ENCODE results near the gene PRKAB2. TPM values are rescaled to one million over a fixed set of nuclear protein-coding genes. Genes with fewer than 3 reads are reported as not detected.
"Not testable (repeated sequence)": the region's sequence is repeated elsewhere in the genome, so short reads cannot be mapped to it uniquely, and the experiment has no call there.

Gene PRKAB2
- total and polyA plus RNA-seq, 2 of the 13 experiments (the other 11 are each of a cell fraction or from before 2014, with no cell fraction given) = 44.0 to 118 TPM

GRCh38 chr1:147114353-147114752 is 57.9 kb downstream of the PRKAB2 start:
- FAIRE-seq; CTCF ChIA-PET (ENCODE audit: low intra/inter-chr PET ratio, low total read pairs); in situ Hi-C loops (cut with HindIII; ENCODE audit: extremely low pct_ligation_motif_present, low pct_unique_long_range_greater_than_20kb): not testable (repeated sequence)

DNA sequence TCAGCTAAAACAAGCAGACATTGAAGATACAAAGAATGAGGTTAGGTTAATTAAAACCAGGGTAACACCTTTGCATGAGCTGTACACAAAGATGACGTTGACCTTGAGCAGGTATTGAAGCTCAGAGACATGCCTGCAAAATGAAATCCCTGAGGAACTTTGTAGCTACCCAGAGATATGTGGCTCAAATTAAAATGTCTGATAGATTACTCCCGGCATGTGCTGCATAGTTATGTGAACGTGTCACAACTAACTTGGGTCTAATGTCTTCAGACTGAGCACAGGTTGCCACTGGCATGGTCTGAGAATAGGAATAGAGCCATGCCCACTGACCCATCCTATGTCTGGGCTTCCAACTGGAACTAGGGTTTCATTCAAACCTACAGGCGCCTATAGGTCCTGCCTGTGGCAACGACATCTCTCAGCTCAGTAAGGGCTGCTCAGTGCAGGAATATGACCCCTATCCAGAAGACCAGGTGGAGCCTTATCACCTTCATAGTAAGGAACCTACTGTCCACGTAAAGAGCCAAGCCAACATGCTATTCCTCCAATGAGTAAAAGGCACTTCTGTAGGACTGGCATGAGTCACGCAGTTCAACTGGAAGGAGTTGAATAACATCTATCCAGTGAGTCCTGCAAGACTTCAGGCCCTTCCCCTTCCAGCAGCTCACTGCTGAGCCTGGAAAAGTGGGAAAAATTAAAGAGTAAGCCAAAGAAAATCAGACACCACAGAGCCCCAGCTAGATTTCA is 60.7 kb downstream of the PRKAB2 start:
- ATAC-seq (no peak), FAIRE-seq (peak; percentile 4), DNase-seq (ENCODE audit: low spot score) (no peak)
- Histone ChIP-seq H3K4me1 (ENCODE audit: insufficient read depth, low read length) (peaks cover 33% of the 10 kb centered on the region), H4K20me1 (ENCODE audit: insufficient read depth, low read length) (no peaks in the 10 kb centered on the region), H3K79me2 (ENCODE audit: insufficient read depth, low read length) (no peaks in the 10 kb centered on the region), H3K4me3 (replicated peaks in 1 of 3; ENCODE audit: insufficient read depth in 1 of 3, low read depth in 2 of 3, low read length in 3 of 3) (no peak overlapping the region), H3K27ac (ENCODE audit: extremely low read length, insufficient read depth, low read length) (no peak overlapping the region), H2AFZ (ENCODE audit: low read length) (no peak overlapping the region), H3K9me3 (ENCODE audit: low read length) (no peaks in the 10 kb centered on the region), H3K9ac (ENCODE audit: insufficient read depth, low read depth, low read length) (no peak overlapping the region), H3K27me3 (ENCODE audit: control insufficient read depth in 1 of 2, insufficient read depth in 2 of 2, low read length in 2 of 2) (peaks cover 2 to 7% of the 10 kb centered on the region in 2 experiments; a peak in 3 of 5 replicates), H3K36me3 (replicated peaks in 1 of 2; ENCODE audit: control insufficient read depth in 1 of 2, insufficient read depth in 2 of 2, low read length in 2 of 2) (no peaks in the 10 kb centered on the region), H3K4me2 (ENCODE audit: low read depth, low read length) (no peak overlapping the region)
- TF ChIP-seq MTERF4 (CRISPR knock-in tag; IDR thresholded peaks at IDR 0.05) = no peak
- no peak for TF ChIP-seq NCOA5 (CRISPR knock-in tag; IDR thresholded peaks at IDR 0.05)
- no peak for TF ChIP-seq ZNF496 (CRISPR knock-in tag; IDR thresholded peaks at IDR 0.05; ENCODE audit: insufficient replicate concordance)
- TF ChIP-seq, protein P1, sequence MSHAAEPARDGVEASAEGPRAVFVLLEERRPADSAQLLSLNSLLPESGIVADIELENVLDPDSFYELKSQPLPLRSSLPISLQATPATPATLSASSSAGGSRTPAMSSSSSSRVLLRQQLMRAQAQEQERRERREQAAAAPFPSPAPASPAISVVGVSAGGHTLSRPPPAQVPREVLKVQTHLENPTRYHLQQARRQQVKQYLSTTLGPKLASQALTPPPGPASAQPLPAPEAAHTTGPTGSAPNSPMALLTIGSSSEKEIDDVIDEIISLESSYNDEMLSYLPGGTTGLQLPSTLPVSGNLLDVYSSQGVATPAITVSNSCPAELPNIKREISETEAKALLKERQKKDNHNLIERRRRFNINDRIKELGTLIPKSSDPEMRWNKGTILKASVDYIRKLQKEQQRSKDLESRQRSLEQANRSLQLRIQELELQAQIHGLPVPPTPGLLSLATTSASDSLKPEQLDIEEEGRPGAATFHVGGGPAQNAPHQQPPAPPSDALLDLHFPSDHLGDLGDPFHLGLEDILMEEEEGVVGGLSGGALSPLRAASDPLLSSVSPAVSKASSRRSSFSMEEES (CRISPR knock-in tag; IDR thresholded peaks at IDR 0.05) = no peak
- no peak for TF ChIP-seq ZNF773 (CRISPR knock-in tag; IDR thresholded peaks at IDR 0.05; ENCODE audit: borderline replicate concordance)
- TF ChIP-seq GPN1 (CRISPR knock-in tag; IDR thresholded peaks at IDR 0.05; ENCODE audit: borderline replicate concordance) = no peak
- in situ Hi-C loops (cut with HindIII; ENCODE audit: extremely low pct_ligation_motif_present, low pct_unique_long_range_greater_than_20kb) (no loop called here), intact Hi-C loops (cut with micrococcal nuclease; ENCODE audit: unreplicated experiment) (no loop called here)
- ChIA-PET POLR2A (no interaction called here), CTCF (ENCODE audit: low intra/inter-chr PET ratio, low total read pairs) (no interaction called here)
- WGBS (ENCODE audit: low lambda C conversion rate) = 29% methylated on average over 5 of the region's 7 CpGs
- no TSS peak for BruUV-seq (replicated peaks)

More at GRCh38 chr1:147114353-147114752, 57.9 kb downstream of the PRKAB2 start:
- H3K27ac ChIP-seq (ENCODE audit: extremely low read length, insufficient read depth, low read length); ATAC-seq; H3K9ac ChIP-seq (ENCODE audit: insufficient read depth, low read depth, low read length); H3K9me3 ChIP-seq (ENCODE audit: low read length); intact Hi-C loops (cut with micrococcal nuclease; ENCODE audit: unreplicated experiment); POLR2A ChIA-PET; DNase-seq (ENCODE audit: low spot score); H4K20me1 ChIP-seq (ENCODE audit: insufficient read depth, low read length); H2AFZ ChIP-seq (ENCODE audit: low read length); H3K27me3 ChIP-seq (ENCODE audit: control insufficient read depth in 1 of 2, insufficient read depth in 2 of 2, low read length in 2 of 2); H3K36me3 ChIP-seq (replicated peaks in 1 of 2; ENCODE audit: control insufficient read depth in 1 of 2, insufficient read depth in 2 of 2, low read length in 2 of 2); H3K79me2 ChIP-seq (ENCODE audit: insufficient read depth, low read length); H3K4me2 ChIP-seq (ENCODE audit: low read depth, low read length); BruUV-seq (replicated peaks); H3K4me3 ChIP-seq (replicated peaks in 1 of 3; ENCODE audit: insufficient read depth in 1 of 3, low read depth in 2 of 3, low read length in 3 of 3): not testable (repeated sequence)
- WGBS (ENCODE audit: low lambda C conversion rate) = 0% methylated on average over 1 of the region's 1 CpG
- peaks cover 31% of the 10 kb centered on the region for H3K4me1 ChIP-seq (ENCODE audit: insufficient read depth, low read length)
